ENCODE measurements around the gene FMNL1.
"Not testable (repeated sequence)": the region's sequence is repeated elsewhere in the genome, so short reads cannot be mapped to it uniquely, and the experiment has no call there.

FMNL1 gene

GRCh38 chr17:45238155-45238774, 16.6 kb downstream of the FMNL1 start:
- Histone ChIP-seq H3K9me3 (ENCODE audit: control insufficient read depth, insufficient read depth, low read length) (no peaks in the 10 kb centered on the region), H3K4me1 (ENCODE audit: insufficient read depth, low read length) (peaks cover 7% of the 10 kb centered on the region; the same call in 1 of the 2 replicates), H3K36me3 (ENCODE audit: insufficient read depth, low read length) (no peaks in the 10 kb centered on the region)

GRCh38 chr17:45240905-45241327, 19.2 kb downstream of the FMNL1 start:
- Histone ChIP-seq H3K36me3 (ENCODE audit: insufficient read depth, low read length) (no peaks in the 10 kb centered on the region), H3K9me3 (ENCODE audit: control insufficient read depth, insufficient read depth, low read length) (no peaks in the 10 kb centered on the region), H3K9ac (ENCODE audit: low read depth, low read length) (peak overlapping the region; percentile 91), H3K4me1 (ENCODE audit: insufficient read depth, low read length) (peaks cover 5% of the 10 kb centered on the region; the same call in 1 of the 2 replicates)

More at GRCh38 chr17:45238155-45238774, 16.6 kb downstream of the FMNL1 start:
- H3K9ac ChIP-seq (ENCODE audit: low read depth, low read length) = no peak overlapping the region

GRCh38 chr17:45241328-45242028, 19.8 kb downstream of the FMNL1 start:
- Histone ChIP-seq H3K9ac (ENCODE audit: low read depth, low read length) (peak overlapping the region; percentile 91), H3K9me3 (ENCODE audit: control insufficient read depth, insufficient read depth, low read length) (no peaks in the 10 kb centered on the region), H3K36me3 (ENCODE audit: insufficient read depth, low read length) (no peaks in the 10 kb centered on the region), H3K4me1 (ENCODE audit: insufficient read depth, low read length) (peaks cover 1% of the 10 kb centered on the region; the same call in 1 of the 2 replicates)

- H3K9ac ChIP-seq (ENCODE audit: low read depth, low read length) = peak overlapping the region; percentile 28; the same call in 1 of the 2 replicates
- H3K36me3 ChIP-seq (ENCODE audit: insufficient read depth, low read length) = no peaks in the 10 kb centered on the region
- H3K4me1 ChIP-seq (ENCODE audit: insufficient read depth, low read length) = peaks cover 2% of the 10 kb centered on the region; the same call in 1 of the 2 replicates
- H3K9me3 ChIP-seq (ENCODE audit: control insufficient read depth, insufficient read depth, low read length) = no peaks in the 10 kb centered on the region
Measured at GRCh38 chr17:45242029-45242414, 20.3 kb downstream of the FMNL1 start.

- Histone ChIP-seq H3K9me3 (ENCODE audit: control insufficient read depth, insufficient read depth, low read length) (no peaks in the 10 kb centered on the region), H3K9ac (ENCODE audit: low read depth, low read length) (no peak overlapping the region), H3K4me1 (ENCODE audit: insufficient read depth, low read length) (peaks cover 5% of the 10 kb centered on the region; the same call in 1 of the 2 replicates), H3K36me3 (ENCODE audit: insufficient read depth, low read length) (no peaks in the 10 kb centered on the region)
Measured at GRCh38 chr17:45243750-45244149, 22.1 kb downstream of the FMNL1 start.

- Histone ChIP-seq H3K9ac (ENCODE audit: low read depth, low read length) (no peak overlapping the region), H3K4me1 (ENCODE audit: insufficient read depth, low read length) (peaks cover 9% of the 10 kb centered on the region; the same call in 1 of the 2 replicates), H3K9me3 (ENCODE audit: control insufficient read depth, insufficient read depth, low read length) (no peaks in the 10 kb centered on the region), H3K36me3 (ENCODE audit: insufficient read depth, low read length) (no peaks in the 10 kb centered on the region)
Measured at GRCh38 chr17:45244725-45245656, 23.3 kb downstream of the FMNL1 start.

- H3K4me1 ChIP-seq (ENCODE audit: insufficient read depth, low read length) = peaks cover 9% of the 10 kb centered on the region; the same call in 1 of the 2 replicates
- peak overlapping the region; percentile 85; the same call in 1 of the 2 replicates for H3K9ac ChIP-seq (ENCODE audit: low read depth, low read length)
- no peaks in the 10 kb centered on the region for H3K9me3 ChIP-seq (ENCODE audit: control insufficient read depth, insufficient read depth, low read length)
- H3K36me3 ChIP-seq (ENCODE audit: insufficient read depth, low read length) = no peaks in the 10 kb centered on the region
Measured at GRCh38 chr17:45246338-45246737, 24.7 kb downstream of the FMNL1 start.

- Histone ChIP-seq H3K9ac (ENCODE audit: low read depth, low read length) (peak overlapping the region; percentile 85), H3K36me3 (ENCODE audit: insufficient read depth, low read length) (no peaks in the 10 kb centered on the region), H3K9me3 (ENCODE audit: control insufficient read depth, insufficient read depth, low read length) (no peaks in the 10 kb centered on the region), H3K4me1 (ENCODE audit: insufficient read depth, low read length) (peaks cover 9% of the 10 kb centered on the region; the same call in 1 of the 2 replicates)
Measured at GRCh38 chr17:45246861-45247428, 25.3 kb downstream of the FMNL1 start.

GRCh38 chr17:45247429-45248131, 25.9 kb downstream of the FMNL1 start:
- peak overlapping the region; percentile 85 for H3K9ac ChIP-seq (ENCODE audit: low read depth, low read length)
- peaks cover 9% of the 10 kb centered on the region; the same call in 1 of the 2 replicates for H3K4me1 ChIP-seq (ENCODE audit: insufficient read depth, low read length)
- no peaks in the 10 kb centered on the region for H3K36me3 ChIP-seq (ENCODE audit: insufficient read depth, low read length)

GRCh38 chr17:45248132-45248957, 26.7 kb downstream of the FMNL1 start:
- H3K9me3 ChIP-seq (ENCODE audit: control insufficient read depth, insufficient read depth, low read length) = no peaks in the 10 kb centered on the region
- peaks cover 9% of the 10 kb centered on the region; the same call in 1 of the 2 replicates for H3K4me1 ChIP-seq (ENCODE audit: insufficient read depth, low read length)
- peak overlapping the region; percentile 85 for H3K9ac ChIP-seq (ENCODE audit: low read depth, low read length)
- no peaks in the 10 kb centered on the region for H3K36me3 ChIP-seq (ENCODE audit: insufficient read depth, low read length)

More at GRCh38 chr17:45247429-45248131, 25.9 kb downstream of the FMNL1 start:
- H3K9me3 ChIP-seq (ENCODE audit: control insufficient read depth, insufficient read depth, low read length) = no peaks in the 10 kb centered on the region

GRCh38 chr17:45251931-45252330, 30.2 kb downstream of the FMNL1 start:
- Histone ChIP-seq H3K36me3 (ENCODE audit: insufficient read depth, low read length) (no peaks in the 10 kb centered on the region), H3K9ac (ENCODE audit: low read depth, low read length) (no peak overlapping the region), H3K9me3 (ENCODE audit: control insufficient read depth, insufficient read depth, low read length) (no peaks in the 10 kb centered on the region), H3K4me1 (ENCODE audit: insufficient read depth, low read length) (peaks cover 12% of the 10 kb centered on the region)

GRCh38 chr17:45253237-45253636, 31.6 kb downstream of the FMNL1 start:
- peaks cover 12% of the 10 kb centered on the region for H3K4me1 ChIP-seq (ENCODE audit: insufficient read depth, low read length)
- not testable (repeated sequence) for H3K9ac ChIP-seq (ENCODE audit: low read depth, low read length); H3K36me3 ChIP-seq (ENCODE audit: insufficient read depth, low read length); H3K9me3 ChIP-seq (ENCODE audit: control insufficient read depth, insufficient read depth, low read length)

- H3K9me3 ChIP-seq (ENCODE audit: control insufficient read depth, insufficient read depth, low read length) = no peaks in the 10 kb centered on the region
- no peaks in the 10 kb centered on the region for H3K36me3 ChIP-seq (ENCODE audit: insufficient read depth, low read length)
- peaks cover 7% of the 10 kb centered on the region for H3K4me1 ChIP-seq (ENCODE audit: insufficient read depth, low read length)
- no peak overlapping the region for H3K9ac ChIP-seq (ENCODE audit: low read depth, low read length)
Measured at GRCh38 chr17:45253879-45254278, 32.2 kb downstream of the FMNL1 start.
